GM15510 (cell line): ENCODE measurements around the gene LRRC55.

ENCODE experiments used
- POLR2A ChIP-seq: IDR thresholded peaks from 3 replicates; pipeline ENCODE4 v1.6.1; 2011; ENCODE audit warnings: borderline replicate concordance; ENCODE audit not compliant: insufficient read length; ENCODE audit errors: extremely low read depth

LRRC55 gene

GRCh38 chr11:57235761-57236703 is 54.3 kb downstream of the LRRC55 start:
- TF ChIP-seq POLR2A, result no peak

GRCh38 chr11:57237204-57237681 is 55.5 kb downstream of the LRRC55 start, which contains the start of gene APLNR:
APLNR (minus strand) TSS chr11:57237250; CDS start chr11:57237004, 246 bp downstream.
- TF ChIP-seq POLR2A, result no peak

- no peak for TF ChIP-seq POLR2A
Observed at GRCh38 chr11:57239348-57239747, 57.6 kb downstream of the LRRC55 start.

- no peak for TF ChIP-seq POLR2A
Observed at GRCh38 chr11:57240007-57240406, 58.3 kb downstream of the LRRC55 start.

- no peak for TF ChIP-seq POLR2A
Observed at GRCh38 chr11:57240757-57241156, 59.0 kb downstream of the LRRC55 start.
